Thyroid gland (tissue), 4 donors: ENCODE results near the gene RETSAT.

Experiments
- CTCF ChIP-seq, 6 experiments: fragments of 200-600 bp in 3 of 6; fragments of 450-650 bp in 3 of 6; sonication (generic) in 3 of 6; IDR thresholded peaks; one replicate each; pipeline ENCODE4 v1.5.1; 2016 to 2019; ENCODE audit warnings: antibody characterized with exemption in 6 of 6, mild to moderate bottlenecking in 2 of 6, inconsistent platforms in 1 of 6, moderate library complexity in 1 of 6
- POLR2A ChIP-seq, 2 donors: fragments of 450-650 bp; IDR thresholded peaks; one replicate each; pipeline ENCODE4 v1.6.1; 2017; ENCODE audit warnings: antibody characterized with exemption in 2 of 2, mild to moderate bottlenecking in 2 of 2, moderate library complexity in 1 of 2

- TF ChIP-seq CTCF (IDR thresholded peaks at IDR 0.05) (no peak), POLR2A (IDR thresholded peaks at IDR 0.05) (no peak)
Measured at GRCh38 chr2:85310330-85310729, 44.0 kb downstream of the RETSAT start.
